MM.1S (cell line): ENCODE results near the gene NUP188.
A peak's percentile ranks its signal among the peaks of the same experiment; 100 is the strongest.

Source experiments
- DNase-seq: peaks from one replicate; pipeline ENCODE4 v3.0.0-alpha.2; 2015
- H2AFZ ChIP-seq: fragments of 300-600 bp; sonication (generic); 2 replicates; pipeline ENCODE4 v1.6.0; 2016; ENCODE audit warnings: antibody characterized with exemption, low read length
- H3F3A ChIP-seq: fragments of 300-600 bp; sonication (generic); 2 replicates; pipeline ENCODE4 v1.6.1; 2016; ENCODE audit warnings: mild to moderate bottlenecking, antibody characterized with exemption, low read length, moderate library complexity, mixed read lengths; ENCODE audit not compliant: insufficient read depth
- H3K27ac ChIP-seq: fragments of 300-600 bp; sonication (generic); 2 replicates; pipeline ENCODE4 v1.5.1; 2016; ENCODE audit warnings: mild to moderate bottlenecking, low read length
- H3K27me3 ChIP-seq: fragments of 300-600 bp; sonication (generic); replicated peaks from 2 replicates; pipeline ENCODE4 v1.6.0; 2016; ENCODE audit warnings: low read length; ENCODE audit not compliant: insufficient read depth
- H3K36me3 ChIP-seq: fragments of 300-600 bp; sonication (generic); replicated peaks from 2 replicates; pipeline ENCODE4 v1.6.1; 2016; ENCODE audit warnings: mild to moderate bottlenecking, low read length, mixed read lengths; ENCODE audit not compliant: insufficient read depth
- H3K4me1 ChIP-seq: fragments of 300-600 bp; sonication (generic); 2 replicates; pipeline ENCODE4 v1.6.1; 2016; ENCODE audit warnings: low read length, mixed read lengths
- H3K4me2 ChIP-seq: fragments of 300-600 bp; sonication (generic); 2 replicates; pipeline ENCODE4 v1.6.0; 2016; ENCODE audit warnings: low read depth, low read length
- H3K4me3 ChIP-seq: fragments of 300-600 bp; sonication (generic); 2 replicates; pipeline ENCODE4 v1.5.1; 2016; ENCODE audit warnings: low read length, mixed read lengths
- H3K79me2 ChIP-seq: fragments of 300-600 bp; sonication (generic); 2 replicates; pipeline ENCODE4 v1.6.1; 2016; ENCODE audit warnings: mixed run types, low read length, mixed read lengths
- H3K9ac ChIP-seq: fragments of 300-600 bp; sonication (generic); 2 replicates; pipeline ENCODE4 v1.6.1; 2016; ENCODE audit warnings: low read length, mixed read lengths
- H3K9me2 ChIP-seq: fragments of 300-600 bp; sonication (generic); replicated peaks from 2 replicates; pipeline ENCODE4 v1.6.1; 2016; ENCODE audit warnings: mild to moderate bottlenecking, low read length, mixed read lengths; ENCODE audit not compliant: insufficient read depth
- H3K9me3 ChIP-seq: fragments of 300-600 bp; sonication (generic); replicated peaks from 2 replicates; pipeline ENCODE4 v1.6.1; 2016; ENCODE audit warnings: mild to moderate bottlenecking, low read length, mixed read lengths; ENCODE audit not compliant: insufficient read depth
- H4K20me1 ChIP-seq: fragments of 300-600 bp; sonication (generic); 2 replicates; pipeline ENCODE4 v1.6.1; 2016; ENCODE audit warnings: mild to moderate bottlenecking, low read length, moderate library complexity, mixed read lengths; ENCODE audit not compliant: insufficient read depth
- CTCF ChIP-seq: fragments of 300-600 bp; sonication (generic); IDR thresholded peaks from 2 replicates; pipeline ENCODE4 v1.5.1; 2016; ENCODE audit warnings: antibody characterized with exemption, low read length, mixed read lengths
- EZH2 ChIP-seq: fragments of 300-600 bp; sonication (generic); optimal IDR thresholded peaks from 2 replicates; pipeline ENCODE3; 2017; ENCODE audit warnings: low read depth, mild to moderate bottlenecking, antibody characterized with exemption, low read length, mixed read lengths
- EZH2phosphoT487 ChIP-seq: fragments of 300-600 bp; sonication (generic); IDR thresholded peaks from 2 replicates; pipeline ENCODE4 v1.6.1; 2018; ENCODE audit warnings: antibody characterized with exemption, low read length

The NUP188 gene

GRCh38 chr9:129028192-129028966, 80.9 kb downstream of the NUP188 start, which contains the start of gene SH3GLB2:
Gene SH3GLB2, minus strand, starts transcription at chr9:129028331. Its CDS starts 177 bp downstream, at chr9:129028154.
- DNase-seq, result peak; percentile 87
- TF ChIP-seq EZH2phosphoT487 (no peak), CTCF (peak; percentile 72)
- peak within 1 kb of the TSS; percentile 68 for H3K27ac ChIP-seq
- peak within 1 kb of the TSS; percentile 100 for H3K4me2 ChIP-seq
- no peaks in the 10 kb centered on the region for H3K36me3 ChIP-seq
- H3K4me1 ChIP-seq, result peaks cover 3% of the 10 kb centered on the region
- peaks cover 45% of the 10 kb centered on the region for H3K79me2 ChIP-seq
- H2AFZ ChIP-seq, result peak within 1 kb of the TSS; percentile 43
- no peaks in the 10 kb centered on the region for H3K9me2 ChIP-seq
- peak within 1 kb of the TSS; percentile 95 for H3K9ac ChIP-seq
- H3K4me3 ChIP-seq, result peak within 1 kb of the TSS; percentile 100
- peaks cover 6% of the 10 kb centered on the region; the same call in 1 of the 2 replicates for H3F3A ChIP-seq
- H3K9me3 ChIP-seq, result no peaks in the 10 kb centered on the region
- no peaks in the 10 kb centered on the region for H3K27me3 ChIP-seq
- no peaks in the 10 kb centered on the region for H4K20me1 ChIP-seq

GRCh38 chr9:129030191-129030590, 82.7 kb downstream of the NUP188 start:
- Histone ChIP-seq H3K9ac (no peak overlapping the region), H3K27me3 (no peaks in the 10 kb centered on the region), H3K4me2 (no peak overlapping the region), H3K27ac (no peak overlapping the region), H3F3A (no peaks in the 10 kb centered on the region), H3K9me2 (no peaks in the 10 kb centered on the region), H3K4me1 (no peaks in the 10 kb centered on the region), H3K79me2 (peaks cover 27% of the 10 kb centered on the region), H3K36me3 (no peaks in the 10 kb centered on the region), H3K9me3 (no peaks in the 10 kb centered on the region), H3K4me3 (no peak overlapping the region), H2AFZ (no peak overlapping the region), H4K20me1 (no peaks in the 10 kb centered on the region)
- TF ChIP-seq EZH2 (no peak), CTCF (no peak), EZH2phosphoT487 (no peak)
- no peak for DNase-seq

GRCh38 chr9:129031514-129031913, 84.0 kb downstream of the NUP188 start:
- DNase-seq, result no peak
- Histone ChIP-seq H3K79me2 (peaks cover 15% of the 10 kb centered on the region), H3F3A (peaks cover 5% of the 10 kb centered on the region; the same call in 1 of the 2 replicates), H3K9me3 (no peaks in the 10 kb centered on the region), H3K27me3 (no peaks in the 10 kb centered on the region), H3K36me3 (no peaks in the 10 kb centered on the region), H4K20me1 (no peaks in the 10 kb centered on the region), H3K9ac (no peak overlapping the region), H3K4me3 (no peak overlapping the region), H3K27ac (no peak overlapping the region), H3K4me2 (no peak overlapping the region), H3K9me2 (no peaks in the 10 kb centered on the region), H3K4me1 (no peaks in the 10 kb centered on the region), H2AFZ (no peak overlapping the region)
- TF ChIP-seq CTCF (no peak), EZH2 (no peak), EZH2phosphoT487 (no peak)
